Measurements from ENCODE around the gene AP3D1. TPM values are rescaled to one million over a fixed set of nuclear protein-coding genes. Genes with fewer than 3 reads are reported as not detected.

Gene AP3D1
- total and polyA plus RNA-seq, 9 of the 15 experiments (the other 6 are each of a cell fraction or from before 2014, with no cell fraction given): 1.2 to 86.1 (median 35.9) TPM

DNA sequence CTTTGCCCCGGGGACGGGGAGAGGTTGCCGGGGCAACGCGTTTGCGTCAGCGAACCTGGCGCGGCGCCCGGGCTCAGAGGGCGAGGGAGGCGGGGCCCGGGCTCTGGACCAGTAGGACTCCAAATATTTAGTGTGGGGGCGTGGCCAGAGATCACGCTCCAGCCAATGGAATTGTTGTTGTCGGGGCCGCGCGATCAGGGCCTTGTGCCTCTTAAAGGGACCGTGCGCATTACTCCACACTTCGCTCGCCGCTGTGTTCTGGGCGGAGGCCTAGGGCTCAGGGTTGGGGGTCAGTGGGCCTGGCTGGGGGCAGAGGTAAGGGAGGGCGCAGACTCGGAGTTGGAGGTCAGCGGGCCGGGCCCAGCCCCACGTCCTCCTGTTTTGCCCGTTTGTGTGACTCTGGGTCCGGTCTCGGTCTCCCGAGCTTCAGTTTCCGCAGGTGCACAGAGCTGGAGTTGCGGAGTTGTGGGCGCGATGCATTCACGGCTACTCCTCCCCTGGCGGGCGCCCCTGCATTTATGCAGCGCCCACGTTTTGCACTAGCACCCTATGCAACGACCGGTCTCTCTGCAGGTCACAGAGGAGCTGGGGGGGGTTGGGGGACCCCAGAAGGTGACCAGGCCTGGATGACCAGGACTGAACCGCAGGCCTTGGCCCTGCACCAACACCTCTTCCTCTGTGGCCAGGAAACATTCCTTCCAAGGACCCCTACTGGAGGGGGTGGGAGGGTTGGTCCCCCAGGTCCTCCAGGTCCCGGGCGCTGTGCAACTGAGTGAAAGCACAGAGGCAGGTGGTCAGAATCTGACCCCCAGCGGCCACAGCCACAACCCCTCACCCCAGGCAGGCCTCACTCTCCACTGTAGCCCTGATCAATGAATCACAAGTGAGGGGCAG, 89.6 kb downstream of the AP3D1 start (continued):
- TF ChIP-seq MED1 (CRISPR knock-in tag; IDR thresholded peaks at IDR 0.05; ENCODE audit: borderline replicate concordance): 0 out of 2 replicates have a peak, but pooled peaks have one; percentile 57
- TF ChIP-seq NR2C1 (IDR thresholded peaks at IDR 0.05): 0 out of 2 replicates have a peak, but pooled peaks have one; percentile 14
- peak; percentile 52 for TF ChIP-seq NR2C1 (tag; IDR thresholded peaks at IDR 0.05)
- TF ChIP-seq ZNF431 (CRISPR knock-in tag; IDR thresholded peaks at IDR 0.05): no peak
- TF ChIP-seq CREBBP (IDR thresholded peaks at IDR 0.05; ENCODE audit: low read depth, low read length): no peak
- TF ChIP-seq, protein P1, sequence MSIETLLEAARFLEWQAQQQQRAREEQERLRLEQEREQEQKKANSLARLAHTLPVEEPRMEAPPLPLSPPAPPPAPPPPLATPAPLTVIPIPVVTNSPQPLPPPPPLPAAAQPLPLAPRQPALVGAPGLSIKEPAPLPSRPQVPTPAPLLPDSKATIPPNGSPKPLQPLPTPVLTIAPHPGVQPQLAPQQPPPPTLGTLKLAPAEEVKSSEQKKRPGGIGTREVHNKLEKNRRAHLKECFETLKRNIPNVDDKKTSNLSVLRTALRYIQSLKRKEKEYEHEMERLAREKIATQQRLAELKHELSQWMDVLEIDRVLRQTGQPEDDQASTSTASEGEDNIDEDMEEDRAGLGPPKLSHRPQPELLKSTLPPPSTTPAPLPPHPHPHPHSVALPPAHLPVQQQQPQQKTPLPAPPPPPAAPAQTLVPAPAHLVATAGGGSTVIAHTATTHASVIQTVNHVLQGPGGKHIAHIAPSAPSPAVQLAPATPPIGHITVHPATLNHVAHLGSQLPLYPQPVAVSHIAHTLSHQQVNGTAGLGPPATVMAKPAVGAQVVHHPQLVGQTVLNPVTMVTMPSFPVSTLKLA (conservative IDR thresholded peaks at IDR 0.05): peak; percentile 57 to 59
- TF ChIP-seq, protein P2, sequence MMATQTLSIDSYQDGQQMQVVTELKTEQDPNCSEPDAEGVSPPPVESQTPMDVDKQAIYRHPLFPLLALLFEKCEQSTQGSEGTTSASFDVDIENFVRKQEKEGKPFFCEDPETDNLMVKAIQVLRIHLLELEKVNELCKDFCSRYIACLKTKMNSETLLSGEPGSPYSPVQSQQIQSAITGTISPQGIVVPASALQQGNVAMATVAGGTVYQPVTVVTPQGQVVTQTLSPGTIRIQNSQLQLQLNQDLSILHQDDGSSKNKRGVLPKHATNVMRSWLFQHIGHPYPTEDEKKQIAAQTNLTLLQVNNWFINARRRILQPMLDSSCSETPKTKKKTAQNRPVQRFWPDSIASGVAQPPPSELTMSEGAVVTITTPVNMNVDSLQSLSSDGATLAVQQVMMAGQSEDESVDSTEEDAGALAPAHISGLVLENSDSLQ (IDR thresholded peaks at IDR 0.05): no peak
- peak; percentile 20; the same call in 1 of the 2 replicates for TF ChIP-seq GTF2F1 (IDR thresholded peaks at IDR 0.05; ENCODE audit: low read depth, low read length)
- TF ChIP-seq XRCC3 (IDR thresholded peaks at IDR 0.05): no peak
- peak; percentile 76 for TF ChIP-seq KDM5B (IDR thresholded peaks at IDR 0.05; ENCODE audit: insufficient replicate concordance, low read depth, low read length)
- TF ChIP-seq FOXK2 (conservative IDR thresholded peaks at IDR 0.05 in 1 of 2, IDR thresholded peaks at IDR 0.05 in 1 of 2; ENCODE audit: low read depth in 2 of 2): peak; percentile 39 to 56; a peak in 2 of 4 replicates
- peak; percentile 97 for TF ChIP-seq ZC3H4 (CRISPR knock-in tag; IDR thresholded peaks at IDR 0.05; ENCODE audit: borderline replicate concordance)
- TF ChIP-seq, protein P3, sequence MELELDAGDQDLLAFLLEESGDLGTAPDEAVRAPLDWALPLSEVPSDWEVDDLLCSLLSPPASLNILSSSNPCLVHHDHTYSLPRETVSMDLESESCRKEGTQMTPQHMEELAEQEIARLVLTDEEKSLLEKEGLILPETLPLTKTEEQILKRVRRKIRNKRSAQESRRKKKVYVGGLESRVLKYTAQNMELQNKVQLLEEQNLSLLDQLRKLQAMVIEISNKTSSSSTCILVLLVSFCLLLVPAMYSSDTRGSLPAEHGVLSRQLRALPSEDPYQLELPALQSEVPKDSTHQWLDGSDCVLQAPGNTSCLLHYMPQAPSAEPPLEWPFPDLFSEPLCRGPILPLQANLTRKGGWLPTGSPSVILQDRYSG (tag; conservative IDR thresholded peaks at IDR 0.05; ENCODE audit: low read depth): no peak
- peak; percentile 41; the same call in 1 of the 2 replicates for TF ChIP-seq NR2C2 (CRISPR knock-in tag; IDR thresholded peaks at IDR 0.05)
- peak; percentile 94 for TF ChIP-seq NR2C2 (tag; IDR thresholded peaks at IDR 0.05)
- no peak for TF ChIP-seq TCF3 (CRISPR knock-in tag; IDR thresholded peaks at IDR 0.05)
- TF ChIP-seq, protein P4, sequence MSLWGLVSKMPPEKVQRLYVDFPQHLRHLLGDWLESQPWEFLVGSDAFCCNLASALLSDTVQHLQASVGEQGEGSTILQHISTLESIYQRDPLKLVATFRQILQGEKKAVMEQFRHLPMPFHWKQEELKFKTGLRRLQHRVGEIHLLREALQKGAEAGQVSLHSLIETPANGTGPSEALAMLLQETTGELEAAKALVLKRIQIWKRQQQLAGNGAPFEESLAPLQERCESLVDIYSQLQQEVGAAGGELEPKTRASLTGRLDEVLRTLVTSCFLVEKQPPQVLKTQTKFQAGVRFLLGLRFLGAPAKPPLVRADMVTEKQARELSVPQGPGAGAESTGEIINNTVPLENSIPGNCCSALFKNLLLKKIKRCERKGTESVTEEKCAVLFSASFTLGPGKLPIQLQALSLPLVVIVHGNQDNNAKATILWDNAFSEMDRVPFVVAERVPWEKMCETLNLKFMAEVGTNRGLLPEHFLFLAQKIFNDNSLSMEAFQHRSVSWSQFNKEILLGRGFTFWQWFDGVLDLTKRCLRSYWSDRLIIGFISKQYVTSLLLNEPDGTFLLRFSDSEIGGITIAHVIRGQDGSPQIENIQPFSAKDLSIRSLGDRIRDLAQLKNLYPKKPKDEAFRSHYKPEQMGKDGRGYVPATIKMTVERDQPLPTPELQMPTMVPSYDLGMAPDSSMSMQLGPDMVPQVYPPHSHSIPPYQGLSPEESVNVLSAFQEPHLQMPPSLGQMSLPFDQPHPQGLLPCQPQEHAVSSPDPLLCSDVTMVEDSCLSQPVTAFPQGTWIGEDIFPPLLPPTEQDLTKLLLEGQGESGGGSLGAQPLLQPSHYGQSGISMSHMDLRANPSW (CRISPR knock-in tag; IDR thresholded peaks at IDR 0.05): no peak
- TF ChIP-seq, protein P5, sequence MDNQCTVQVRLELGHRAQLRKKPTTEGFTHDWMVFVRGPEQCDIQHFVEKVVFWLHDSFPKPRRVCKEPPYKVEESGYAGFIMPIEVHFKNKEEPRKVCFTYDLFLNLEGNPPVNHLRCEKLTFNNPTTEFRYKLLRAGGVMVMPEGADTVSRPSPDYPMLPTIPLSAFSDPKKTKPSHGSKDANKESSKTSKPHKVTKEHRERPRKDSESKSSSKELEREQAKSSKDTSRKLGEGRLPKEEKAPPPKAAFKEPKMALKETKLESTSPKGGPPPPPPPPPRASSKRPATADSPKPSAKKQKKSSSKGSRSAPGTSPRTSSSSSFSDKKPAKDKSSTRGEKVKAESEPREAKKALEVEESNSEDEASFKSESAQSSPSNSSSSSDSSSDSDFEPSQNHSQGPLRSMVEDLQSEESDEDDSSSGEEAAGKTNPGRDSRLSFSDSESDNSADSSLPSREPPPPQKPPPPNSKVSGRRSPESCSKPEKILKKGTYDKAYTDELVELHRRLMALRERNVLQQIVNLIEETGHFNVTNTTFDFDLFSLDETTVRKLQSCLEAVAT (IDR thresholded peaks at IDR 0.05): peak in 1 of 2 experiments; percentile 60; a peak in 1 of 4 replicates
